ENCODE results near the gene ADGRG1.

ADGRG1 gene

DNA sequence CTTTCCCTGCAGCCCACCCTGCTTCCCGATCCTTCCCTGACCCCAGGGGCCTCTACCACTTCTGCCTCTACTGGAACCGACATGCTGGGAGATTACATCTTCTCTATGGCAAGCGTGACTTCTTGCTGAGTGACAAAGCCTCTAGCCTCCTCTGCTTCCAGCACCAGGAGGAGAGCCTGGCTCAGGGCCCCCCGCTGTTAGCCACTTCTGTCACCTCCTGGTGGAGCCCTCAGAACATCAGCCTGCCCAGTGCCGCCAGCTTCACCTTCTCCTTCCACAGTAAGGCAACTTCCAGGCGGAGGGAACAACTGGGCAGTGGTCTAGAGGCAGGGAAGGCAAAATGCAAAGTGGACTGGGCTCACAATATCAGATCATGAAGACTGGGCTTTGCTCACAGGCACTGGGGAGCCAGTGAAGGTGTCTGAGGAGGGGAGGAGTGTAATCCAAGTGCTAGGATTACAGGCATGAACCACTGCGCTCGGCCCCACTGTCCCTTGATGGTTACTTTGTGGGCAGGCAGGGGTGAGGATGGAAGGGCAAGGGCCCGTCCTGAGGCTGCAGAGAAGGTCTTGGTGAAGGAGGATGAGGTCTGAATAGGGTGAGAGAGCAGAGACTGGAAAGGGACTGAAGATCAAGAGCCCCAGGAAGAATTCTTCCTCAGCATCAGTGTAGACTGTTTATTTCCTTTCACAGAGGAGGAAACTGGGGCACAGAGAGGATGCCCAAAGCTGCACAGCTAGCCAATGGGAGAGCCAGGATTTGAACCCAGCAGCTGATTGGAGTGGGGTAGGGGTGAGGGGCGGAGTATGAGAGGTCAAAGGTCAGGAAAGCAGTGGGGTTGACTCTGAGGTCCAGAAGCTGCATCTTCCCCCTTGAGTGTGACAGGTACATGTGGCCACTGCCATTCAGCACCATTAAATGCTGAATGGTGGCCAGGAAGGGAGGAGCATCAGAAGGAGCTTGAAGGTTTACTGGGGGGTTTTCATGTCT lies 23.2 kb downstream of the ADGRG1 start:
- DNase-seq (ENCODE audit: low read depth, low spot score), result no peak

DNA sequence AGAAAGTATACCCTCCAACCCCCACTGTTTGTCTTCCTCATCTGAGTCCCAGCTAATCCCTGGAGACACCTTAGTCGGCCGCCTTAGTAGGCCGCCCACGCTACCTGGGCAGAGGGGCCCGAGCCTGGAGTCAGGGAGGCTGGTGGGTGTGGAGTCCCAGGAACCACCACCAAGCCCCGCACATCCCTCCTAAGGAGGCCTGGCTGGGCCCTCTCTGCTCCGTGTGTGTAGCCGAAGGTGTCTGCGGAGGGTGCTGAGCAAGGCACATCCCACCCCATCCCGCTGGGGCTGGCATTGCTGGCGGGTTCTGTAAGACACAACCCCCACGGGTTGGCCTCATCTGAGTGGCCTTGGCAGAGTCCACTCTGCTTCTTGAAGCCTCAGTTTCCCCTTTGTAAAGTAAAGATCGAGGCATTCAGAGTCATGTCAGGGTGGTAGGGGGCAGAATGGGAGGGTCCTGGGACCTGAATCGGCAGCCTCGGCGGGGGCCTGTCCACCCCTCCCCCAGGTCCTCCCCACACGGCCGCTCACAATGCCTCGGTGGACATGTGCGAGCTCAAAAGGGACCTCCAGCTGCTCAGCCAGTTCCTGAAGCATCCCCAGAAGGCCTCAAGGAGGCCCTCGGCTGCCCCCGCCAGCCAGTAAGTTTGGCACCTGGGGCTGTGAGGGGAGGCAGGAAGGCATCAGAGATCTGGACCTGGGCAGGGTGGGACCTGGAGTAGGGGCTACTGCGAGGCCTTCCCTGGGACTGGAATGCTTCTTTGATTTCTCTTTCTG lies 24.5 kb downstream of the ADGRG1 start:
- no peak for DNase-seq (ENCODE audit: low read depth, low spot score)
- TF ChIP-seq POLR2AphosphoS5 (IDR thresholded peaks at IDR 0.05; ENCODE audit: borderline replicate concordance, low read depth, low read length), result no peak
- TF ChIP-seq EZH2 (IDR thresholded peaks at IDR 0.05), result no peak
- TF ChIP-seq FOXP2 (optimal IDR thresholded peaks at IDR 0.05; ENCODE audit: control extremely low read depth, extremely low read length, insufficient read depth), result no peak
- Histone ChIP-seq H3K9ac (ENCODE audit: insufficient read length) (no peak overlapping the region), H3K36me3 (ENCODE audit: insufficient read depth, low read length) (no peaks in the 10 kb centered on the region), H3K9me3 (ENCODE audit: low read depth, low read length) (no peaks in the 10 kb centered on the region), H3K27ac (no peak overlapping the region), H3K4me3 (no peak overlapping the region)

More for the DNA sequence above, 23.2 kb downstream of the ADGRG1 start:
- H3K4me3 ChIP-seq, result no peak overlapping the region
- no peak overlapping the region for H3K27ac ChIP-seq
- H3K9ac ChIP-seq (ENCODE audit: insufficient read length), result no peak overlapping the region
- TF ChIP-seq FOXP2 (optimal IDR thresholded peaks at IDR 0.05; ENCODE audit: control extremely low read depth, extremely low read length, insufficient read depth), result no peak
- no peak for TF ChIP-seq POLR2AphosphoS5 (IDR thresholded peaks at IDR 0.05; ENCODE audit: borderline replicate concordance, low read depth, low read length)
- TF ChIP-seq EZH2 (IDR thresholded peaks at IDR 0.05), result no peak
- no peaks in the 10 kb centered on the region for H3K36me3 ChIP-seq (ENCODE audit: insufficient read depth, low read length)
- no peaks in the 10 kb centered on the region for H3K9me3 ChIP-seq (ENCODE audit: low read depth, low read length)

DNA sequence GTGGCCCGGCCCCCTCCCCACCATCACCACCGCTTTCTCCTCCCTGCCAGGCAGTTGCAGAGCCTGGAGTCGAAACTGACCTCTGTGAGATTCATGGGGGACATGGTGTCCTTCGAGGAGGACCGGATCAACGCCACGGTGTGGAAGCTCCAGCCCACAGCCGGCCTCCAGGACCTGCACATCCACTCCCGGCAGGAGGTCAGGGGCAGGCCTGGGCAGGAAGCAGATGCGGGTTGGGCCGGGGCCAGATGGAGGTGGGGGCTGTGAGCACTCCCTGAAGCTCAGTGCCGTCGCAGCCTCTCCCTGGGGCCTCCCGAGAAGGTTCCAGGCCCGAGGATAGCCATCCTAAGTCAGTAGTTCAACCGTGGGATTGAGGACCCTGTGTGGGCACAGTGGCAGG lies 25.5 kb downstream of the ADGRG1 start:
- TF ChIP-seq FOXP2 (optimal IDR thresholded peaks at IDR 0.05; ENCODE audit: control extremely low read depth, extremely low read length, insufficient read depth) (no peak), EZH2 (IDR thresholded peaks at IDR 0.05) (no peak), POLR2AphosphoS5 (IDR thresholded peaks at IDR 0.05; ENCODE audit: borderline replicate concordance, low read depth, low read length) (no peak)
- Histone ChIP-seq H3K9ac (ENCODE audit: insufficient read length) (no peak overlapping the region), H3K4me3 (no peak overlapping the region), H3K9me3 (ENCODE audit: low read depth, low read length) (no peaks in the 10 kb centered on the region), H3K27ac (no peak overlapping the region), H3K36me3 (ENCODE audit: insufficient read depth, low read length) (no peaks in the 10 kb centered on the region)
- DNase-seq (ENCODE audit: low read depth, low spot score), result no peak

DNA sequence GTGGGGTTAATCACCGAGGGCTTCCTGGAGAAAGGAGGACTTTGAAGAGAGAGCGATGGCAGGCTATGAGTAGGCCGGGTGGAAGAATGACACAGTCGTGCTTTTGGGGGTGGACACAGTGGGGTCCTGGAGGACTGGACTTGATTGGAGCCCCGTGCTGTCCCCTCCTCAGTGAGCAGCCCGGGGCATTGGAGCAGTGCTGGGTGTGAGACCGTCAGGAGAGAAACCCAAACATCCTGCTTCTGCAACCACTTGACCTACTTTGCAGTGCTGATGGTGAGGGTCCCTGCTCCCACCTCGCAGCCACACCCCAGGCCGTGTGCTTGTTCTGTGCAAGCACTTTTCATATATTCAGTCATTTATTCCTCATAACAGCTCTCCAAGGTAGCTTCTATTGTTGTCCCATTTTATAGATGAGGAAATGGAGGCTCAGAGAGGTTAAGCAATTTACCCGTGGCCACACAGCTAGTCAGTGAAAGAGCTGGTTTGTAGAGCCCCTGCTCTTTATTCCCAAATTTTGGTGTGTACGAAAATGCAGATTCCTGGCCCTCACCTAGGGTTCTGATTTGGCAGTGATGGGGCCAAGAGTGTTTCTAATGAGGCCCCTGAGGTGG lies 28.0 kb downstream of the ADGRG1 start:
- TF ChIP-seq POLR2AphosphoS5 (IDR thresholded peaks at IDR 0.05; ENCODE audit: borderline replicate concordance, low read depth, low read length) (no peak), FOXP2 (optimal IDR thresholded peaks at IDR 0.05; ENCODE audit: control extremely low read depth, extremely low read length, insufficient read depth) (no peak), EZH2 (IDR thresholded peaks at IDR 0.05) (no peak)
- Histone ChIP-seq H3K9ac (ENCODE audit: insufficient read length) (no peak overlapping the region), H3K4me3 (no peak overlapping the region), H3K9me3 (ENCODE audit: low read depth, low read length) (no peaks in the 10 kb centered on the region), H3K36me3 (ENCODE audit: insufficient read depth, low read length) (no peaks in the 10 kb centered on the region), H3K27ac (no peak overlapping the region)
- no peak for DNase-seq (ENCODE audit: low read depth, low spot score)

DNA sequence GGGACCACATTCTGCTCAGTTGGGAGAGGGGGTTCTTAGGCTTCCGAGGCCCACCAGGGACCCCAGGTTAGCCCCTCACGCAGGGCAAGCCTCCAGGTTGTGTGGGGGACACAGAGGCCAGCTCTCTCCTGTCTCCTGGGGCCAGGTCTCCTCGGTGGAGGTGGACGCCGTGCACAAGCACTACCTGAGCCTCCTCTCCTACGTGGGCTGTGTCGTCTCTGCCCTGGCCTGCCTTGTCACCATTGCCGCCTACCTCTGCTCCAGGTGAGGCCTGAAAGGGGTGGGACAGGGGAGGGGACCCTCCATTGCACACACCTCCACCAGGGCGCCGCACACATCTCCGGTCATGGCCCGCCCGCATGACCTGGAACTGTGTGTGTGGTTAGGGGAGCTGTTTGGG lies 28.8 kb downstream of the ADGRG1 start:
- H3K9ac ChIP-seq (ENCODE audit: insufficient read length), result no peak overlapping the region
- TF ChIP-seq FOXP2 (optimal IDR thresholded peaks at IDR 0.05; ENCODE audit: control extremely low read depth, extremely low read length, insufficient read depth) (no peak), EZH2 (IDR thresholded peaks at IDR 0.05) (no peak), POLR2AphosphoS5 (IDR thresholded peaks at IDR 0.05; ENCODE audit: borderline replicate concordance, low read depth, low read length) (no peak)
- H3K36me3 ChIP-seq (ENCODE audit: insufficient read depth, low read length), result no peaks in the 10 kb centered on the region
- no peak for DNase-seq (ENCODE audit: low read depth, low spot score)
- no peak overlapping the region for H3K4me3 ChIP-seq
- no peak overlapping the region for H3K27ac ChIP-seq
- no peaks in the 10 kb centered on the region for H3K9me3 ChIP-seq (ENCODE audit: low read depth, low read length)

DNA sequence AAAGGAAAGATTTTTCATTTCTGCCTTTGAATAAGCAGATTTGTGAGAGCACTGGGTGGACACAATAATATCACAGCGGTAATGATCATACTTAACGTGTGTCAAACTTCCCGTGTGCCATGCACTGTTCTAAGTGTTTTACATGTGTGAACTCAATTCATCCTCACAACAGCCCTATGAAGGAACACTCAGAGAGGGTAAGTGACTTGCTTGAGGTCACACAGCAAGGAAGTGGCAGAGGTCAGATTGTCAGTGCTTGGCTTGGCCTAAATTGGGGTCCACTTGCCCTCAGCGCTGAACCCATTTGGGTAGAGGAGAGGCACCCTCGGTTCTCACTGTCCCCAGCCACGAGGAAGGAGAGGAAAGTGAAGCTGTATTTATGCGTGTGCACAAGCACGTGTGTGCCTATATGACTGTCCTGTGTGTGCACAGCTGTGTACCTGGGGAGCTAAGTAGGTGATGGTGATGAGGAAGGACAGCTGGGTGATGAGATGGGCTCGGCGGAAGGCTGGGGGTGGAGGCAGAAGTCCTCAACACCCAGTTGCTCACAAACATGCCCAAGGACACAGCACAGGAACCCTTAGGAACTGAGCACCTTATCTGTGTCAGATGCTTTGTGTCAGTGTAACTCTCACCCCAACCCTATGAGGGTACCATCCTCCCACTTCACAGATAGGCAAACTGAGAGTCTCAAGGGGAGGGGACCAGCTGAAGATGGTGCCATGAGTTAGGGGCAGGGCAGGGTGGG lies 29.9 kb downstream of the ADGRG1 start:
- Histone ChIP-seq H3K9me3 (ENCODE audit: low read depth, low read length) (no peaks in the 10 kb centered on the region), H3K9ac (ENCODE audit: insufficient read length) (no peak overlapping the region), H3K36me3 (ENCODE audit: insufficient read depth, low read length) (no peaks in the 10 kb centered on the region), H3K4me3 (no peak overlapping the region), H3K27ac (no peak overlapping the region)
- no peak for DNase-seq (ENCODE audit: low read depth, low spot score)
- TF ChIP-seq EZH2 (IDR thresholded peaks at IDR 0.05) (no peak), FOXP2 (optimal IDR thresholded peaks at IDR 0.05; ENCODE audit: control extremely low read depth, extremely low read length, insufficient read depth) (no peak), POLR2AphosphoS5 (IDR thresholded peaks at IDR 0.05; ENCODE audit: borderline replicate concordance, low read depth, low read length) (no peak)

DNA sequence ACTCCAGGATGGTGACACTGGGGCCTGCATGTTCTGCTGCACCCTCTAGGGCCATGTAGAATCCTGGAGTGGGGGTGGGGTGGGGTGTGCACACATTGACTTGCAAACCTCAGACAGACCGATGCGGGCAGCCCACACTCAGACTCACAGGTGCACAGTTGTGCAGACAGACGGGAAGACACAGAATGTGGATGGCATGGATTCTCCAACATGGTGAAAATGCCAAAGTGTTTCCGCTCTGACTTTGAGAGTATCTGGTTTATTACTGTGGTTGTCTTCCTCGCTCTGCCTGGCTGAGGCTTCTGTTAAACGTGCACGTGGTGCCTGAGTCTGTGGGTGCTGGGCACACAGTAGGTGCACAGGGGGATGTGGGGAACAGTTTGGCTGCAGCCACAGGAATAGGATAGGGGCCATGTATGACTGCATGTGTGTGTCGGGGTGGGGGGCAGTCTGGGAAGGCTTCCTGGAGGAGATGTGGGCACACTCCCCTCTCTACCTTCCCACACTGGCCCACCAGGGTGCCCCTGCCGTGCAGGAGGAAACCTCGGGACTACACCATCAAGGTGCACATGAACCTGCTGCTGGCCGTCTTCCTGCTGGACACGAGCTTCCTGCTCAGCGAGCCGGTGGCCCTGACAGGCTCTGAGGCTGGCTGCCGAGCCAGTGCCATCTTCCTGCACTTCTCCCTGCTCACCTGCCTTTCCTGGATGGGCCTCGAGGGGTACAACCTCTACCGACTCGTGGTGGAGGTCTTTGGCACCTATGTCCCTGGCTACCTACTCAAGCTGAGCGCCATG lies 30.6 kb downstream of the ADGRG1 start:
- no peak overlapping the region for H3K9ac ChIP-seq (ENCODE audit: insufficient read length)
- no peak overlapping the region for H3K4me3 ChIP-seq
- no peak for TF ChIP-seq EZH2 (IDR thresholded peaks at IDR 0.05)
- TF ChIP-seq POLR2AphosphoS5 (IDR thresholded peaks at IDR 0.05; ENCODE audit: borderline replicate concordance, low read depth, low read length), result no peak
- TF ChIP-seq FOXP2 (optimal IDR thresholded peaks at IDR 0.05; ENCODE audit: control extremely low read depth, extremely low read length, insufficient read depth), result no peak

More for the DNA sequence above, 30.6 kb downstream of the ADGRG1 start:
- DNase-seq (ENCODE audit: low read depth, low spot score), result no peak
- Histone ChIP-seq H3K27ac (no peak overlapping the region), H3K9me3 (ENCODE audit: low read depth, low read length) (no peaks in the 10 kb centered on the region), H3K36me3 (ENCODE audit: insufficient read depth, low read length) (no peaks in the 10 kb centered on the region)
